Measurements from ENCODE around the gene MYO1D. TPM values are rescaled to one million over a fixed set of nuclear protein-coding genes. Genes with fewer than 3 reads are reported as not detected.

MYO1D gene
- total RNA-seq, 1 donor = 160 TPM

- H3K4me1 ChIP-seq (ENCODE audit: insufficient read depth, low read length) = peaks cover 12% of the 10 kb centered on the region
- no peaks in the 10 kb centered on the region for H3K79me2 ChIP-seq (ENCODE audit: insufficient read depth, low read length)
- no peak for TF ChIP-seq CTCF (IDR thresholded peaks at IDR 0.05; ENCODE audit: extremely low read depth, low read depth, low read length)
- H3K9me3 ChIP-seq (ENCODE audit: low read depth, low read length) = no peaks in the 10 kb centered on the region
- H3K27ac ChIP-seq (ENCODE audit: low read depth, low read length) = no peak overlapping the region
- H3K4me3 ChIP-seq (ENCODE audit: insufficient read depth, low read length) = no peak overlapping the region
- H2AFZ ChIP-seq (ENCODE audit: low read length) = no peak overlapping the region
- DNase-seq (ENCODE audit: insufficient read length, low spot score, missing footprints) = no peak
- peaks cover 66% of the 10 kb centered on the region for H3K36me3 ChIP-seq (ENCODE audit: insufficient read depth, low read length)
- no peak overlapping the region for H3K4me2 ChIP-seq (ENCODE audit: insufficient read depth, low read length)
- H3K27me3 ChIP-seq (ENCODE audit: insufficient read depth, low read length) = no peaks in the 10 kb centered on the region
- H4K20me1 ChIP-seq (ENCODE audit: insufficient read depth, low read length) = peaks cover 8% of the 10 kb centered on the region
Measured at GRCh38 chr17:32481193-32481592, 395.7 kb downstream of the MYO1D start.

GRCh38 chr17:32479074-32479617 lies 397.8 kb downstream of the MYO1D start:
- no peaks in the 10 kb centered on the region for H3K27me3 ChIP-seq (ENCODE audit: insufficient read depth, low read length)
- H4K20me1 ChIP-seq (ENCODE audit: insufficient read depth, low read length) = peaks cover 8% of the 10 kb centered on the region
- H3K27ac ChIP-seq (ENCODE audit: low read depth, low read length) = no peak overlapping the region
- H3K4me3 ChIP-seq (ENCODE audit: insufficient read depth, low read length) = no peak overlapping the region
- peaks cover 81% of the 10 kb centered on the region for H3K36me3 ChIP-seq (ENCODE audit: insufficient read depth, low read length)
- TF ChIP-seq CTCF (IDR thresholded peaks at IDR 0.05; ENCODE audit: extremely low read depth, low read depth, low read length) = no peak
- H3K4me1 ChIP-seq (ENCODE audit: insufficient read depth, low read length) = peaks cover 6% of the 10 kb centered on the region
- H3K79me2 ChIP-seq (ENCODE audit: insufficient read depth, low read length) = no peaks in the 10 kb centered on the region
- no peak overlapping the region for H3K4me2 ChIP-seq (ENCODE audit: insufficient read depth, low read length)
- DNase-seq (ENCODE audit: insufficient read length, low spot score, missing footprints) = peak; percentile 64
- H3K9me3 ChIP-seq (ENCODE audit: low read depth, low read length) = no peaks in the 10 kb centered on the region
- H2AFZ ChIP-seq (ENCODE audit: low read length) = no peak overlapping the region

- H3K9me3 ChIP-seq (ENCODE audit: low read depth, low read length) = no peaks in the 10 kb centered on the region
- H4K20me1 ChIP-seq (ENCODE audit: insufficient read depth, low read length) = peaks cover 3% of the 10 kb centered on the region
- no peaks in the 10 kb centered on the region for H3K79me2 ChIP-seq (ENCODE audit: insufficient read depth, low read length)
- no peak for TF ChIP-seq CTCF (IDR thresholded peaks at IDR 0.05; ENCODE audit: extremely low read depth, low read depth, low read length)
- no peak overlapping the region for H3K4me3 ChIP-seq (ENCODE audit: insufficient read depth, low read length)
- no peaks in the 10 kb centered on the region for H3K4me1 ChIP-seq (ENCODE audit: insufficient read depth, low read length)
- H3K4me2 ChIP-seq (ENCODE audit: insufficient read depth, low read length) = no peak overlapping the region
- H3K27me3 ChIP-seq (ENCODE audit: insufficient read depth, low read length) = no peaks in the 10 kb centered on the region
- H3K36me3 ChIP-seq (ENCODE audit: insufficient read depth, low read length) = peaks cover 83% of the 10 kb centered on the region
- H2AFZ ChIP-seq (ENCODE audit: low read length) = no peak overlapping the region
- no peak for DNase-seq (ENCODE audit: insufficient read length, low spot score, missing footprints)
- H3K27ac ChIP-seq (ENCODE audit: low read depth, low read length) = no peak overlapping the region
Measured at GRCh38 chr17:32477220-32477619, 399.7 kb downstream of the MYO1D start.

GRCh38 chr17:32475258-32475657 lies 401.7 kb downstream of the MYO1D start:
- no peak for DNase-seq (ENCODE audit: insufficient read length, low spot score, missing footprints)
- Histone ChIP-seq H3K4me1 (ENCODE audit: insufficient read depth, low read length) (no peaks in the 10 kb centered on the region), H3K27ac (ENCODE audit: low read depth, low read length) (no peak overlapping the region), H3K27me3 (ENCODE audit: insufficient read depth, low read length) (no peaks in the 10 kb centered on the region), H3K4me2 (ENCODE audit: insufficient read depth, low read length) (no peak overlapping the region), H2AFZ (ENCODE audit: low read length) (no peak overlapping the region), H3K4me3 (ENCODE audit: insufficient read depth, low read length) (no peak overlapping the region), H4K20me1 (ENCODE audit: insufficient read depth, low read length) (peaks cover 10% of the 10 kb centered on the region), H3K79me2 (ENCODE audit: insufficient read depth, low read length) (peaks cover 9% of the 10 kb centered on the region), H3K36me3 (ENCODE audit: insufficient read depth, low read length) (peaks cover 83% of the 10 kb centered on the region), H3K9me3 (ENCODE audit: low read depth, low read length) (no peaks in the 10 kb centered on the region)
- TF ChIP-seq CTCF (IDR thresholded peaks at IDR 0.05; ENCODE audit: extremely low read depth, low read depth, low read length) = no peak

All from osteoblast (primary cell).